Measurements from ENCODE around the gene CNTNAP2.

The CNTNAP2 gene

GRCh38 chr7:146993764-146994163 lies 877.2 kb downstream of the CNTNAP2 start:
- TF ChIP-seq CTCF (IDR thresholded peaks at IDR 0.05; ENCODE audit: low read depth, low read length, missing control alignments): no peak
- H3K4me3 ChIP-seq (replicated peaks; ENCODE audit: low read depth, low read length): no peak overlapping the region
- DNase-seq (ENCODE audit: extremely low read depth, low read depth): no peak

- no peak overlapping the region for H3K4me3 ChIP-seq (replicated peaks; ENCODE audit: low read depth, low read length)
- TF ChIP-seq CTCF (IDR thresholded peaks at IDR 0.05; ENCODE audit: low read depth, low read length, missing control alignments): no peak
- DNase-seq (ENCODE audit: extremely low read depth, low read depth): no peak
Observed at GRCh38 chr7:147008530-147008929, 891.9 kb downstream of the CNTNAP2 start.

GRCh38 chr7:147012666-147013065 lies 896.1 kb downstream of the CNTNAP2 start:
- TF ChIP-seq CTCF (IDR thresholded peaks at IDR 0.05; ENCODE audit: low read depth, low read length, missing control alignments): no peak
- no peak for DNase-seq (ENCODE audit: extremely low read depth, low read depth)
- no peak overlapping the region for H3K4me3 ChIP-seq (replicated peaks; ENCODE audit: low read depth, low read length)

- no peak for TF ChIP-seq CTCF (IDR thresholded peaks at IDR 0.05; ENCODE audit: low read depth, low read length, missing control alignments)
- DNase-seq (ENCODE audit: extremely low read depth, low read depth): no peak
- H3K4me3 ChIP-seq (replicated peaks; ENCODE audit: low read depth, low read length): no peak overlapping the region
Observed at GRCh38 chr7:147013825-147014224, 897.2 kb downstream of the CNTNAP2 start.

- no peak for TF ChIP-seq CTCF (IDR thresholded peaks at IDR 0.05; ENCODE audit: low read depth, low read length, missing control alignments)
- DNase-seq (ENCODE audit: extremely low read depth, low read depth): no peak
- no peak overlapping the region for H3K4me3 ChIP-seq (replicated peaks; ENCODE audit: low read depth, low read length)
Observed at GRCh38 chr7:147014286-147014955, 897.8 kb downstream of the CNTNAP2 start.

GRCh38 chr7:147015999-147016398 lies 899.4 kb downstream of the CNTNAP2 start:
- TF ChIP-seq CTCF (IDR thresholded peaks at IDR 0.05; ENCODE audit: low read depth, low read length, missing control alignments): no peak
- no peak overlapping the region for H3K4me3 ChIP-seq (replicated peaks; ENCODE audit: low read depth, low read length)
- DNase-seq (ENCODE audit: extremely low read depth, low read depth): no peak

- DNase-seq (ENCODE audit: extremely low read depth, low read depth): no peak
- H3K4me3 ChIP-seq (replicated peaks; ENCODE audit: low read depth, low read length): no peak overlapping the region
- no peak for TF ChIP-seq CTCF (IDR thresholded peaks at IDR 0.05; ENCODE audit: low read depth, low read length, missing control alignments)
Observed at GRCh38 chr7:147022056-147022455, 905.5 kb downstream of the CNTNAP2 start.
